ENCODE data around the gene PRDM2. TPM values are rescaled to one million over a fixed set of nuclear protein-coding genes. Genes with fewer than 3 reads are reported as not detected.

Gene PRDM2
- total RNA-seq, 1 experiment from 2014 or later: 64.2 TPM

DNA sequence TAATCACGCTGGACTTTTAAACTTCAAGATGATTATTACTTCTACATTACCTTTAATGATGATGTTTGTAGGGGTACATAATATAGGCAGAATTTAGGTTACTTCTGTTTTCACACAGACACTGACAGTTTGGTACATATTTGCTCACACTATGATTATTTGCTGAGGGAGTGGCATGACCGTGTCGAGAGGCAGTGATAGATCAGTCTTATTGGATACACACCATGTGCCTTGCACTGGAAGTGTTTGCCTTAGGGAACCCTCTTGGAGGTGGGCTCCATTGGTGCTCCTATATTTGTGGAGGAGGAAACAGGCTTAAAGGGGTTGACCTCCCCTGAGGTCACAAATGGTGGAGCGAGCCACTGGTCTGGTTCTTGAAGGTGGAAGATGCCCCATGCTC, 132.1 kb downstream of the PRDM2 start:
- no peak for TF ChIP-seq EZH2 (IDR thresholded peaks at IDR 0.05; ENCODE audit: borderline replicate concordance, low read depth, low read length, poor library complexity, severe bottlenecking)
- TF ChIP-seq CTCF (conservative IDR thresholded peaks at IDR 0.05; ENCODE audit: low read depth, low read length): no peak
- intact Hi-C loops (cut with micrococcal nuclease; ENCODE audit: unreplicated experiment): no loop called here
- Histone ChIP-seq H3K27me3 (replicated peaks; ENCODE audit: insufficient read depth, low read depth, low read length, poor library complexity) (no peaks in the 10 kb centered on the region), H3K36me3 (ENCODE audit: insufficient read depth, low read length, poor library complexity, severe bottlenecking) (peaks cover 4% of the 10 kb centered on the region), H3K9me3 (ENCODE audit: low read depth, low read length, poor library complexity, severe bottlenecking) (no peaks in the 10 kb centered on the region), H3K27ac (ENCODE audit: low read depth, low read length, poor library complexity, severe bottlenecking) (no peak overlapping the region), H3K4me1 (ENCODE audit: insufficient read depth, low read length, poor library complexity, severe bottlenecking) (no peaks in the 10 kb centered on the region), H3K4me3 (ENCODE audit: low read depth, low read length, poor library complexity, severe bottlenecking) (no peak overlapping the region)
- BruUV-seq (replicated peaks): no TSS peak
- no peak for DNase-seq (ENCODE audit: low spot score)
- POLR2A ChIA-PET (ENCODE audit: low non-redundant PET): no interaction called here
- CTCF ChIA-PET: no interaction called here

- H3K4me1 ChIP-seq (ENCODE audit: insufficient read depth, low read length, poor library complexity, severe bottlenecking): no peaks in the 10 kb centered on the region
- no peak for DNase-seq (ENCODE audit: low spot score)
- H3K27me3 ChIP-seq (replicated peaks; ENCODE audit: insufficient read depth, low read depth, low read length, poor library complexity): no peaks in the 10 kb centered on the region
- POLR2A ChIA-PET (ENCODE audit: low non-redundant PET): no interaction called here
- intact Hi-C loops (cut with micrococcal nuclease; ENCODE audit: unreplicated experiment): no loop called here
- CTCF ChIA-PET: interaction anchor here (0.7 kb wide), 1 partner anchor 8 kb away, joined by 3 read pairs; no protein-coding TSS in a partner anchor
- no peak overlapping the region for H3K4me3 ChIP-seq (ENCODE audit: low read depth, low read length, poor library complexity, severe bottlenecking)
- no TSS peak for BruUV-seq (replicated peaks)
- H3K27ac ChIP-seq (ENCODE audit: low read depth, low read length, poor library complexity, severe bottlenecking): no peak overlapping the region
- peaks cover 4% of the 10 kb centered on the region for H3K36me3 ChIP-seq (ENCODE audit: insufficient read depth, low read length, poor library complexity, severe bottlenecking)
- no peaks in the 10 kb centered on the region for H3K9me3 ChIP-seq (ENCODE audit: low read depth, low read length, poor library complexity, severe bottlenecking)
- TF ChIP-seq CTCF (conservative IDR thresholded peaks at IDR 0.05; ENCODE audit: low read depth, low read length): no peak
- TF ChIP-seq EZH2 (IDR thresholded peaks at IDR 0.05; ENCODE audit: borderline replicate concordance, low read depth, low read length, poor library complexity, severe bottlenecking): no peak
Observed at GRCh38 chr1:13832536-13832935, 132.5 kb downstream of the PRDM2 start.

GRCh38 chr1:13836136-13836535, 136.1 kb downstream of the PRDM2 start:
- TF ChIP-seq EZH2 (IDR thresholded peaks at IDR 0.05; ENCODE audit: borderline replicate concordance, low read depth, low read length, poor library complexity, severe bottlenecking) (no peak), CTCF (conservative IDR thresholded peaks at IDR 0.05; ENCODE audit: low read depth, low read length) (no peak)
- H3K36me3 ChIP-seq (ENCODE audit: insufficient read depth, low read length, poor library complexity, severe bottlenecking): peaks cover 4% of the 10 kb centered on the region
- H3K4me3 ChIP-seq (ENCODE audit: low read depth, low read length, poor library complexity, severe bottlenecking): no peak overlapping the region
- H3K4me1 ChIP-seq (ENCODE audit: insufficient read depth, low read length, poor library complexity, severe bottlenecking): no peaks in the 10 kb centered on the region
- no peaks in the 10 kb centered on the region for H3K9me3 ChIP-seq (ENCODE audit: low read depth, low read length, poor library complexity, severe bottlenecking)
- no TSS peak for BruUV-seq (replicated peaks)
- ChIA-PET POLR2A (ENCODE audit: low non-redundant PET) (no interaction called here), CTCF (no interaction called here)
- DNase-seq (ENCODE audit: low spot score): no peak
- H3K27ac ChIP-seq (ENCODE audit: low read depth, low read length, poor library complexity, severe bottlenecking): no peak overlapping the region
- intact Hi-C loops (cut with micrococcal nuclease; ENCODE audit: unreplicated experiment): no loop called here
- no peaks in the 10 kb centered on the region for H3K27me3 ChIP-seq (replicated peaks; ENCODE audit: insufficient read depth, low read depth, low read length, poor library complexity)
